ENCODE results near the gene PIK3R1. TPM values are rescaled to one million over a fixed set of nuclear protein-coding genes. Genes with fewer than 3 reads are reported as not detected.
A peak's percentile ranks its signal among the peaks of the same experiment; 100 is the strongest.
"Not testable (repeated sequence)": the region's sequence is repeated elsewhere in the genome, so short reads cannot be mapped to it uniquely, and the experiment has no call there.

Gene PIK3R1
- total RNA-seq, 1 experiment from 2014 or later, result 26.0 TPM

DNA sequence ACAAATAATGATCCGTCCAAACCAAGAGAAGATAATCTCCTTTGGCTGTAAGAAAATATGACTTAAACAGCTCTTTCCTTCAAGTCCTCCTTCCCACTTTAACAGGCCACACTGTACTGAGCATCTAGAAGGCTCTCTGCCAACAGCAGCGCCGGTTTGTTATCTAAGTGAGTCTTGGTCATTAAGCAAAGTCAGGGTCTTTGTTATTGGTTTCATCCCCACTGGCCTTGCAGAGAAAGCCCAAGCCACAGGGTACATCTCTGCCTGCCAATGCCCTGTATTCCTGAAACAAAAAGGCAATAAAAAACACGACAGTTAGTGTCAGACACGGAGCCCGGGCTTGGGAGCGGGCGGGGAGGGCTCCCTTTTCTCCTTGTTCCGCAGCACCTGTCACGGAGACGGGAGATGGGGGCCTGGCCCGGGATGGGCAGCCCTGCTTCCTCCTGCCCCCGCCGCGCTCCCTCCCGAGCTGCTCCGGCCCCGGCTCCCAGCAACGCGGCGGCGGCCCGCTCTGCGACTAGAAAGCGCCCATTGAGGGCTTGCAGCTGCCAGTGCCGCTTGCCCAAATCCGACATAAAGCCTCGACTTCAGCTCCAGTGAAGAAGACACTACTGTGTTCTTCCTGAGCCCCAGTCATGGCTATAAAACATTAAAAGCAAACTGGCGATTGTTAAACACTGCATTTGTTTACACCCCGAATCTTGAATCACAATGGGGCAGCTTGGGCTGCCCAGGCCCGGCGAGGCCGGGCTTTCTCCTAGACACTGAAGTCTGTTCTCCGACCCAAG lies 28.1 kb upstream of the PIK3R1 start:
- H3K4me3 ChIP-seq, result peak overlapping the region; percentile 47
- H3K27me3 ChIP-seq, result no peaks in the 10 kb centered on the region
- peak; percentile 70 to 78 for DNase-seq
- H3K36me3 ChIP-seq, result no peaks in the 10 kb centered on the region
- no peaks in the 10 kb centered on the region for H3K9me3 ChIP-seq (replicated peaks)
- peaks cover 7% of the 10 kb centered on the region for H3K4me1 ChIP-seq
- H3K27ac ChIP-seq, result peak overlapping the region; percentile 27

DNA sequence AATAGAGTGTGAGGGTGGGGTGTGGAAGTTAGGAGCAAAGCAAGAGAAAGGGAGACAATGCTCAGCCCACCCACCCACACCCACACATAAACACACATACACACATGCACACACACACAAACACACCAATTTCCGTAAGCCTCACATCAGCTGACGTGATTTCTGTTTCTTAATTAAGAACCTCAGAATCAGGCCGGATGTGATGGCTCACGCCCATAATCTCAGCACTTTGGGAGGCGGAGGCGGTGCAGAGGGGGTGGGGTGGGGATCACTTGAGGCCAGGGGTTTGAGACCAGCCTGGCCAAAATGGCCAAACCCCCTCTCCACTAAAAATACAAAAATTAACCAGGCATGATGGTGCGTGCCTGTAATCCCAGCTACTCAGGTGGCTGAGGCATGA lies 26.4 kb upstream of the PIK3R1 start:
- Histone ChIP-seq H3K4me3 (no peak overlapping the region), H3K27me3 (no peaks in the 10 kb centered on the region), H3K36me3 (no peaks in the 10 kb centered on the region), H3K4me1 (peaks cover 8% of the 10 kb centered on the region), H3K27ac (no peak overlapping the region), H3K9me3 (replicated peaks) (no peaks in the 10 kb centered on the region)
- no peak for DNase-seq

DNA sequence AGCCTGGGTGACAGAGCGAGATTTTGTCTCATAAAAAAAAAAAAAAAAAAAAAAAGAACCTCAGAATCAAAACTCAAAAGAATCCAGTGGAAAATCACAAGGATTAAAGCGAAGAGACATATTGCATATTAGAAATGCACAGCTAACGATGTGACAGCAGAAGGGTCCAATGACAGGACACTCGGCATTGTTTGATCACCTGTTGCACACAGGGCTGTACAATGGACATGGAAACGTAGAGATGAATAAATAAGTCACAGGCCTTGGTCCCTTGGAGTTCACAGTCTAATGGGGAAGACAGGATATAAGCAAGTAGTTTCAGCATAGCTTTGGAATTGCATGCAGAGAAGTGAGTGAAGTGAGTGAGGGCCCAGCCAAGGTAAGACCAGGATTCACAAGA lies 25.9 kb upstream of the PIK3R1 start:
- Histone ChIP-seq H3K9me3 (replicated peaks) (no peaks in the 10 kb centered on the region), H3K4me3 (no peak overlapping the region), H3K27ac (no peak overlapping the region), H3K4me1 (peaks cover 8% of the 10 kb centered on the region), H3K36me3 (no peaks in the 10 kb centered on the region), H3K27me3 (no peaks in the 10 kb centered on the region)
- DNase-seq, result no peak

DNA sequence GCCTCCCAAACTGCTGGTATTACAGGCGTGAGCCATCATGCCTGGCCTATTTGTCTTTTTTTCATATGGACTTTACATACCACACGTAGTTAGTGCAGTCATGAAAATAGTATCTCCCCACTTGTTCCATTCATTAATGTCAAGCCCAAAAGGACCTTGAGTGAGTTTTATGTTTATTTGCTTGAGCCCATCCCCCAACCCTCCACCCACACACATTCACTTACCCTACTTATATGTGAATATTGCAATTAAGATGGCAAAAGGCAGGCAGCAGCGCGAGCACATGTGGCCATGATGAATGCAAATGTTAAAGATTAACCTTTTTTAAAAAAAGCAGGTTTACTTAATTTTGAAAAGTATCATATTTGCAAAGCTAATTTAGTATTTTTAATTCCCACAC lies 24.9 kb upstream of the PIK3R1 start:
- DNase-seq, result no peak
- no peaks in the 10 kb centered on the region for H3K36me3 ChIP-seq
- peaks cover 8% of the 10 kb centered on the region for H3K4me1 ChIP-seq

DNA sequence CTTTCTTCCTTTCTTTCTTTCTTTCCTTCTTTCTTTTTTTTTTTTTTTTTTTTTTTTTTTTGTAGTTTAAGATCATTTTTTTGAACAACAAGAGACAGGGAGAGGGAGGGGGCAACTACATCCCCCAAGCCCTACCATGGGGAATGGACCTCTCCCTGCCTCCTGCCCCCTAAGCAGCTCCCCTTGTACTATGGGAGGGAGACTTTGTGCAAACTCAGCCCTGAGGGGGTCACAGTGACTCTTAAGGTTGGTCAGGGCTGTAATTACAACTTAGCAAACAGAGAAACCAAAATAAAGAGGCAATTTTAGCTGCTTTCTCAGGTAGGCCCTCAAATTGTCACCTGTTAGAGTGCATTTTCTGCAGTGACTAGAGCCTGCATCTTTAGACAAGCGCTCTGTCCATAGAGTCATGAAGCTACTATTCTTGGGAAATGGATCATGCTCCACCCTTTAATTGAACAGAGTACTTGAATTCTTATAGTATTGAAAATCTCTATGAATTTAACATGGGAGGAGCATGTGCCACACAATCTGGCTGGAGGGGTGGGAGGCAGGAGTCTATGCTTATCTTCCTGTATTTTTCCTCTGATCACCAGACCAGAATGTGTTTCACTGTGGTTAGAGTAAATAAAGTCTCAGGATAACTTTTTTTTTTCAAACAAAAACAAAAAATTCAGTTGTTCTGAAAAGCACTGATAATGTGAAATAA lies 24.3 kb upstream of the PIK3R1 start:
- peaks cover 8% of the 10 kb centered on the region for H3K4me1 ChIP-seq
- no peaks in the 10 kb centered on the region for H3K9me3 ChIP-seq (replicated peaks)
- no peaks in the 10 kb centered on the region for H3K27me3 ChIP-seq
- H3K27ac ChIP-seq, result no peak overlapping the region
- H3K36me3 ChIP-seq, result no peaks in the 10 kb centered on the region
- H3K4me3 ChIP-seq, result no peak overlapping the region
- no peak for DNase-seq

More for the DNA sequence above, 24.9 kb upstream of the PIK3R1 start:
- no peaks in the 10 kb centered on the region for H3K27me3 ChIP-seq
- no peak overlapping the region for H3K4me3 ChIP-seq
- H3K9me3 ChIP-seq (replicated peaks), result no peaks in the 10 kb centered on the region
- no peak overlapping the region for H3K27ac ChIP-seq

DNA sequence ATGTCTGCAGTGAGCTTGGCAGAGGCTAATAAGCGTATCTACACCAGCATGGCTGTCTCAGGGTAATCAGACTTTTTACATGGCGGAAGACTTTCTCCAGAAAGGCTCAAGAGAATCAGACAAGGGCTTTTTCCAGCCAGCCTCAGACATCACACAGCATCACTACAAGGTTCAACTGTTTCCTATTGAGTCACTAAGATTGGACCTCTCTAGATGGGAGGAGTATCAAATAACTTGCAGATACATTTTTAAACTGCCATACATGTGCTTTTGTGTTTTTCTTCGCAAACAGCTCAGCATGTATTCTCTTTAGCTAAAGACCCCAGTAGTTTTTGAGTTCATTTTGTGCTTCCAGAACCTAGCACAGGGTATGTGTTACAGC lies 22.9 kb upstream of the PIK3R1 start:
- no peak overlapping the region for H3K4me3 ChIP-seq
- no peak for DNase-seq
- no peaks in the 10 kb centered on the region for H3K27me3 ChIP-seq
- H3K9me3 ChIP-seq (replicated peaks), result no peaks in the 10 kb centered on the region
- H3K36me3 ChIP-seq, result no peaks in the 10 kb centered on the region
- H3K4me1 ChIP-seq, result peaks cover 8% of the 10 kb centered on the region
- no peak overlapping the region for H3K27ac ChIP-seq

DNA sequence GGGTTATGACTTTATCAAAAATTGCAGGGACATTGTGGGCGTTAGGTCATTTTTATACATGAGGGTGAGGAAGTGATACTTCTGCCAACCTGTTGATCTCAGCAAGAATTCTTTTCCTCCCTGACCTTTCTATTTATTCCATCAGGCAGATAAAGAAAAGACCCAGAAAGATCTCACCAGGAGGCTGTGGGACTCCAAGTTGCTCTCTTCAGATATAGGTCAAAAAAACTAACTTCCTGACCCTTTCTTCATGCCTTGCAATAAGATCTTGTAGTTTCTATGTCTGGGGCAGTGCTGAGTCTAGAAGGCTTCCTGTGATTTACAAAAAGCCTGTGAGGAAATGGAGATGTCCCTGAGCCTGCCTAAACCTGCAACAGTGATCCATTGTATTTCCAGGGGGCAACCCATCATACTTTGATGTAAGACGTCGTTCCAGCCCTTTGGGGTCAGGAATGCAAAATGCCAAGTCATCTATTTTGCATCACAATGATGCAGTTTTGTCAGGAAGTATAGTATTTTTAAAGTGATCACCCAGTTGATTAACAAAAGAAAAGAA lies 22.0 kb upstream of the PIK3R1 start:
- Histone ChIP-seq H3K4me1 (peaks cover 5% of the 10 kb centered on the region; the same call in 1 of the 2 replicates), H3K27ac (no peak overlapping the region), H3K4me3 (no peak overlapping the region), H3K9me3 (replicated peaks) (no peaks in the 10 kb centered on the region), H3K27me3 (no peaks in the 10 kb centered on the region), H3K36me3 (no peaks in the 10 kb centered on the region)
- DNase-seq, result no peak

DNA sequence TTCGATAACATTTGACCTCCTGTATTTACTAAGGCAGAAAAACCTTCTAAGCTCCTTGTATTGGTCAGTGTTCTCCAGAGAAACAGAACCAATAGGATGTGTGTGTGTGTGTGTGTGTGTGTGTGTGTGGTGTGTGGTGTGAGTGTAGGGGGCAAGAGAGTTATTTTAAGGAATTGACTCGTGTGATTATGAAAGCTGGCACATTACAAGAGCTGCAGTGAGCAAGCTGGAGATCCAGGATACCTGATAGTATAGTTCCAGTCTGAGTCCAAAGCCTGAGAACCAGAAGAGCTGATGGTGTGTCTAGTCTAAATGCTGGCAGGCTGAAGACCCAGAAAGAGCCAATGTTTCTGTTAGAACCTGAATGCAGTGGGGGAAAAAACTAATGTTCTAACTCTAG lies 21.2 kb upstream of the PIK3R1 start:
- Histone ChIP-seq H3K9me3 (replicated peaks) (no peaks in the 10 kb centered on the region), H3K4me3 (no peak overlapping the region), H3K27ac (no peak overlapping the region), H3K27me3 (no peaks in the 10 kb centered on the region), H3K4me1 (peaks cover 5% of the 10 kb centered on the region; the same call in 1 of the 2 replicates), H3K36me3 (no peaks in the 10 kb centered on the region)
- DNase-seq, result no peak

DNA sequence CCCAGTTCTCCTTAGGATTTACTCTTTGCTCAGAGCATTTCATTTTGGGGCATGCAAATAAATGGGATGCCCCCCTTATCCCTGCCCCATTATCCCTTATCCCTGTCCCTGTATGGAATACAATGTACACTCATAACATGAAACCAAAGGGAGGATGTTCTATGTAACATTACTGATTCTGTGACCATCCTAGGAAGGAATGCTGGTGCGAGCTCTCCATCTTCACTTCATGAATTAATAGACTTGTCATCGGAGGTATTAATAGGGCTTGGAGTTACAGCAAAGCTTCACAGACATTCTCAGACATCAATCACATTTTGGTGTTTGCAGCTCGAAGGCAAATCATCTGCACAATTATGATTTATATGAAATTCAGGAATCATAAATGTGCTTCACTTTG lies 20.4 kb upstream of the PIK3R1 start:
- H3K27me3 ChIP-seq, result no peaks in the 10 kb centered on the region
- peaks cover 5% of the 10 kb centered on the region; the same call in 1 of the 2 replicates for H3K4me1 ChIP-seq
- no peak overlapping the region for H3K4me3 ChIP-seq
- H3K27ac ChIP-seq, result no peak overlapping the region
- no peaks in the 10 kb centered on the region for H3K9me3 ChIP-seq (replicated peaks)
- no peaks in the 10 kb centered on the region for H3K36me3 ChIP-seq
- DNase-seq, result no peak

DNA sequence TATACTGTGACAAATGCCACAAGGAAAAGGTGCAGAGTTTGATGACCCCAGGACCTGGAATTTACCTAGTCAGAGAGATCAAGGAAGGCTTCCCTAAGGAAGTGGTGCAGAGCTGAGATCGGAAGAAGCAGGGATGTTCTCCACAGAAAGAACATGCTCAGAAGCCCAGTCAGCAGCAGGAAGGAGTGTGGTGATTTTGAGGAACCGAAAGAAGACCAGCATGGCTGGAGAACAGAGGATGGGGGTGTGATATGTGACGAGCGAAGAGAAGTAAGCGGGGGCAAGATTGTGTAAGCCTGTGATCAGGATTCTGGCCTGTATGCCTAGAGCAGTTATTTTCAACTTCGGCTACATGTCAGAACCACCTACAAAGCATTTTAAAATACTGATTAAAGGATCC lies 18.7 kb upstream of the PIK3R1 start:
- peaks cover 5% of the 10 kb centered on the region; the same call in 1 of the 2 replicates for H3K4me1 ChIP-seq
- H3K9me3 ChIP-seq (replicated peaks), result no peaks in the 10 kb centered on the region
- H3K36me3 ChIP-seq, result no peaks in the 10 kb centered on the region
- no peak overlapping the region for H3K4me3 ChIP-seq
- DNase-seq, result no peak
- H3K27me3 ChIP-seq, result no peaks in the 10 kb centered on the region
- no peak overlapping the region for H3K27ac ChIP-seq

DNA sequence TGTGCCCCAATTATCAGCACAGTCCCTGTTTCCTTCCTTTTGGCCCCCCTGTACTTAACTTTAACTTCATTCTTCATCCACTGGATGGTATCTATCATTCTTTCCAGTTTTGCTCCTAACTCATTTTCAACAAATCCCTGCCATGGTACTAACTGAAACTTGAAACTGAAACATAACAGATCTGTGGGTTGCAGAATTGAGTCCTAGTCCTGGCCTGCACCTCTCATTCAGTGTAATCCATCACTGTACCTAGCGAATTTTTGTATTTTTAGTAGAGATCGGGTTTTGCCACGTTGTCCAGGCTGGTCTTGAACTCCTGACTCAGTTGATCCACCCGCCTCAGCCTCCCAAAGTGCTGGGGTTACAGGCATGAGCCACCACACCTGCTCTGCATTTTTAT lies 15.3 kb upstream of the PIK3R1 start:
- no peak overlapping the region for H3K27ac ChIP-seq
- H3K4me3 ChIP-seq, result no peak overlapping the region
- H3K36me3 ChIP-seq, result no peaks in the 10 kb centered on the region
- no peaks in the 10 kb centered on the region for H3K27me3 ChIP-seq
- DNase-seq, result no peak
- no peaks in the 10 kb centered on the region for H3K9me3 ChIP-seq (replicated peaks)
- H3K4me1 ChIP-seq, result no peaks in the 10 kb centered on the region

DNA sequence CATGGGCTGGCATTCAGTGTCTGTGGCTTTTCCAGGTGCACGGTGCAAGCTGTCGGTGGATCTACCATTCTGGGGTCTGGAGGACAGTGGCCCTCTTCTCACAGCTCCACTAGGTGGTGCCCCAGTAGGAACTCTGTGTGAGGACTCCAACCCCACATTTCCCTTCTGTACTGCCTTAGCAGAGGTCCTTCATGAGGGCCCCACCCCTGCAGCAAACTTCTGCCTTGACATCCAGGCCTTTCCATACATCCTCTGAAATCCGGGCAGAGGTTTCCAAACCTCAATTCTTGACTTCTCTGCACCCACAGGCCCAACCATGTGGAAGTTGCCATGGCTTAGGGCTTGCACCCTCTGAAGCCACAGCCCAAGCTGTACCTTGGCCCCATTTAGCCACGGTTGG lies 4.9 kb upstream of the PIK3R1 start:
- DNase-seq; H3K36me3 ChIP-seq; H3K27ac ChIP-seq; H3K4me3 ChIP-seq; H3K9me3 ChIP-seq (replicated peaks); H3K4me1 ChIP-seq; H3K27me3 ChIP-seq: not testable (repeated sequence)

DNA sequence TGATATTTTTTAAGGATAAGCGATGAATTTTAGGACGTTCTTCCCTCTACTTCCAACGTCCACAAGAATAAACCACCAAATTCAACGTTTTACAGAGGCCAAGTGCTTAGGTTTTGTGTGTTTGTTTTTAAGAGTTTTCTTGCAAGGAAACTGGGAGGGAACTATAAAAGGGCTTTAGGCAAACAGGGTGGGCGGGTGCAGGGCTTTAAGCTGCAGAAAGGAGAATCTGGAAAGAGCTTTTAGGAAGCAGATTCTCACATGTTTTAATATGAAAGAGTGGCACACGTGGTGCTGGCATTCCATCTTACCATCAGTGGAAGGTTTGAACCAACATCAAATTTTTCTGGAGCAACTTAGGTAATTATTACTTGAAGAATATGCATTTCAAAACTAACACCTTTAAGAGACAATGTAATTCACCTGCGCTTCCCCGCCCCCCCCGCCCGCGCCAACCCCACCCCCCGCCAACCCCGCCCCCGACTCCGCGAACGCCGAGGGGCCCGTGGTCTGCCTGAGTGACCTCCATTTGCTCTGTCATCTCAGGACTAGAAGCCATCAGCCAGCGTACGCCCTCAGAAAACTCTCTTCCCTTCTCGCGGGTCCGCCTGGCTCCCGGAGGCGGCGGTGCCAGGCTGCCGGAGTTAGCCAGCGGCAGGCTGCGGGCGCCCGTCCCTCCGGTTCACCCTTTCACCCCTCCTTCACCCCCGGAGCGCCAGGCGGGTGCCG lies 911 bp upstream of the PIK3R1 start:
- H3K27ac ChIP-seq, result peak overlapping the region; percentile 80
- no peaks in the 10 kb centered on the region for H3K9me3 ChIP-seq (replicated peaks)
- H3K4me1 ChIP-seq, result 0 out of 2 replicates have a peak, but pooled peaks cover 4% of the 10 kb centered on the region
- no peaks in the 10 kb centered on the region for H3K27me3 ChIP-seq
- DNase-seq, result no peak
- peak overlapping the region; percentile 81 for H3K4me3 ChIP-seq
- H3K36me3 ChIP-seq, result no peaks in the 10 kb centered on the region

DNA sequence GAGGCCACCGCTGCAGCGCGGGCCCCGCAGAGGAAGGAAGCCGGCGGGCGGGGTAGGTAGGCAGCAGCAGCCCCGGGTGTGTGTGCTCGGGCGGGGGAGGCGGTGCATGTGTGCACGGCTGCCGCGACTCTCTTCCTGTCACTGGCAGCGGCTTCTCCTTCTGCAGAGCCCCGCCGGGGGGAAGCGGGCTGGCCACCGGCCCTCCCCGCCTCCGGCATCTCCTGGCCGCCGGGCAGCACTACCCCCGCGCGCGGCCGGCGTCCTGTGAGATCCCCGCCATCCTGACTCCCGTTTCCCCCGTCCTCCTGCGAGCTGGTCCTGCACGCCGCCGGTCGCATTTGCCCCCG lies 315 bp downstream of the PIK3R1 start:
- Histone ChIP-seq H3K9me3 (replicated peaks) (no peaks in the 10 kb centered on the region; the same call in 1 of the 2 replicates), H3K36me3 (no peaks in the 10 kb centered on the region), H3K27ac (peak overlapping the region; percentile 53), H3K4me3 (peak overlapping the region; percentile 81), H3K27me3 (no peaks in the 10 kb centered on the region), H3K4me1 (0 out of 2 replicates have a peak, but pooled peaks cover 4% of the 10 kb centered on the region)
- DNase-seq, result no peak
